ENCODE measurements around the gene AUNIP.
"Not testable (repeated sequence)": the region's sequence is repeated elsewhere in the genome, so short reads cannot be mapped to it uniquely, and the experiment has no call there.

The AUNIP gene

GRCh38 chr1:25863486-25864262, 4.4 kb upstream of the AUNIP start:
- DNase-seq, result no peak

- DNase-seq, result no peak
Measured at GRCh38 chr1:25862785-25863485, 3.7 kb upstream of the AUNIP start.

GRCh38 chr1:25861316-25862286, 2.3 kb upstream of the AUNIP start:
- no peak for DNase-seq

GRCh38 chr1:25858494-25858893, 763 bp downstream of the AUNIP start:
- DNase-seq, result no peak

GRCh38 chr1:25856856-25857255, 2.4 kb downstream of the AUNIP start:
- no peak for DNase-seq

- DNase-seq, result no peak
Measured at GRCh38 chr1:25854554-25854953, 4.7 kb downstream of the AUNIP start.

- no peak for DNase-seq
Measured at GRCh38 chr1:25848531-25848930, 10.7 kb downstream of the AUNIP start.

GRCh38 chr1:25847929-25848328, 11.3 kb downstream of the AUNIP start:
- no peak for DNase-seq

GRCh38 chr1:25845664-25846063, 13.6 kb downstream of the AUNIP start:
- no peak for DNase-seq

- no peak for DNase-seq
Measured at GRCh38 chr1:25844536-25845337, 14.5 kb downstream of the AUNIP start.

GRCh38 chr1:25843483-25843882, 15.8 kb downstream of the AUNIP start:
- DNase-seq, result no peak

GRCh38 chr1:25839808-25840207, 19.4 kb downstream of the AUNIP start:
- DNase-seq, result not testable (repeated sequence)

GRCh38 chr1:25837262-25837875, 21.9 kb downstream of the AUNIP start:
- DNase-seq, result no peak

- DNase-seq, result no peak
Measured at GRCh38 chr1:25836695-25837094, 22.6 kb downstream of the AUNIP start.

- DNase-seq, result no peak
Measured at GRCh38 chr1:25834894-25835293, 24.4 kb downstream of the AUNIP start.

GRCh38 chr1:25833158-25833557, 26.1 kb downstream of the AUNIP start:
- no peak for DNase-seq

GRCh38 chr1:25832336-25833037, 26.8 kb downstream of the AUNIP start:
- DNase-seq, result no peak

- DNase-seq, result no peak
Measured at GRCh38 chr1:25831569-25832196, 27.6 kb downstream of the AUNIP start.

GRCh38 chr1:25829046-25829445, 30.2 kb downstream of the AUNIP start:
- no peak for DNase-seq

- DNase-seq, result no peak
Measured at GRCh38 chr1:25828491-25828890, 30.8 kb downstream of the AUNIP start.

- no peak for DNase-seq
Measured at GRCh38 chr1:25826571-25826970, 32.7 kb downstream of the AUNIP start.
